GM18873 (cell line): ENCODE data around the gene CASKIN1.

Source experiments
- ATAC-seq: cut with Tn5 transposase; IDR thresholded peaks from one replicate; pipeline ENCODE4 v1.9.1; 2021; ENCODE audit warnings: mild to moderate bottlenecking, moderate library complexity, moderate number of reproducible peaks; ENCODE audit not compliant: unreplicated experiment, low FRiP score

CASKIN1 gene

DNA sequence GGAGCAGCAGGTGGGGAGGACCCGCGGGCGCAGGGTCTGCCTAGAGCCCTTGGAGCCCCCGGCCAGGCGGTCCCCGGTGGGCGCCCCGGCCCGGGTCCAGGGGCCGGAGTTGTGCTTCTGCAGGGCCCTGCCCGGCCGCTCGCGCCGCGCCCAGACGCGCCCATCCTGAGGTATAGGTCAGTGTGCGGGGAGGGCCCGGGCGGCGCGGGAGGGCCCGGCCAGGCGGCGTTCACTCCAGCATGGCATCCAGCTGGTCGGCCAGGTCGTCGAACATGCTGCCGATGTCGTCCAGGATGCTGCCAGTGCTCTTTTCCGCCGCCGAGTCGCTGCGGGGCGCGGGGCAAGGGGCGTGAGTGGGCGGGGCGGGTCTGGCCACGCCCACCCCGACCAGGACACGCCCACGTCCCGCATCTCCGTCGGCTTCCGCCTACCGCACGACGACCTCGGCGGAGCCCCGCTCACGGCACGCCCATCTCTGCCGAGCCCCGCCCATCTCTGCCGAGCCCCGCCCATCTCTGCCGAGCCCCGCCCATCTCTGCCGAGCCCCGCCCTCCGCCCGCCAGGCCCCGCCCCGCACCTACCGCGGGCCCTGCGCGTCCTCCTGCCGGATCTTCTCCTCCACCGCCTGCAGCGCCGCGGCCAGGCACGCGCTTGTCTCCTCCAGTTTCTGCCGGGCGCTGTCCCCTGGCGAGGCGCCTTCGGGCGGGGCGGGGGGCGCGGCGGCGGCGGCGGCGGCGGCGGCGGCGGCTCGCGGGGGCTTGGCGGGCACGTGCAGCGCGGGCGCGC is 17.9 kb downstream of the CASKIN1 start:
- no peak for ATAC-seq

DNA sequence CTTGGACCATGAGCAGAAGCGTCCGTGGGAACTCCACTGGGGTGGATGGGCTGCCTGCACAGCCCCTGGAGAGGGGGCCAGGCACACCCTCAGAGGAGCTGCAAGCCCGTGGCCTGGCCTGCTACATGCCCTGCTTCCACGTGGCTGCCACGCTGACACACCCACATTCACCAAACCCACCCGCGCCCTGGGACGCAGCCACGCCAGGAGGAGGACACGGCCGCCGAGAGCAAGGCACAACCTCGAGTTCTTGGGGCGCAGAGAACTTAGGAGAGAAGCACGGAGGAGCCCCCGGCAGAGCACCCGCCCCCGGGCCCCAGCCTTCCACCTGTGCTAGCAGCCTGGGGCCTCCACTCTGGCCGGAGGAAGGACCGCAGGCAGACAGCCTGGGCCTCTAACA is 18.8 kb downstream of the CASKIN1 start:
- no peak for ATAC-seq

DNA sequence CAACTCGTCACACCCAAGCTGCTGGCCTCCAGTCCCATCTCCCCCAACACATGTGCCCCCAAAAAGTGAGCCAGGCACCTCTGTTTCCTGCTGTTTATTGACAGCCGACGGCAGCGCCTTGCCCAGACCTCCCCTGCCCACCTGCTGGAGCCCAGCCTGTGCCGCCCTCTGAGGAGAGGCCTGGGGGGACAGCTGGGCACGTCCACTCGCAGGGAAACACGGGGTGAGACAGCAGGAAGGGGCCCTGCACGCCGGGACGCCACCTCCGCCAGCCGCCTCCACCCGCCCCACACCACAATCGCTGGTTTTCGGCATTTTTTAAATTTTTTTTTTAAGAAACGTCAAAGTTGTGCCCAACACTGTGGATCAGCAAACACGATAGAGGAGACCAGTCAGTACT is 19.3 kb downstream of the CASKIN1 start:
- ATAC-seq, result no peak

DNA sequence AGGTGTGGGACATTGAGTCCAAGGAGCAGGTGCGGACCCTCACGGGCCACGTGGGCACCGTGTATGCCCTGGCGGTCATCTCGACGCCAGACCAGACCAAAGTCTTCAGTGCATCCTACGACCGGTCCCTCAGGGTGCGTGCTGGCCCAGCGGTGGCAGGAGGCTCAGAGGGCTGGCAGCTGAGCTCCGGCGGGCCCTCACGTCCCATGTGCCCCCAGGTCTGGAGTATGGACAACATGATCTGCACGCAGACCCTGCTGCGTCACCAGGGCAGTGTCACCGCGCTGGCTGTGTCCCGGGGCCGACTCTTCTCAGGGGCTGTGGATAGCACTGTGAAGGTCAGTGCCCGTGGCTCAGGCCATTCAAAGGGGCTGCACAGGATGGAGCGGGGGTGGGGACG is 20.4 kb downstream of the CASKIN1 start:
- ATAC-seq, result no peak

DNA sequence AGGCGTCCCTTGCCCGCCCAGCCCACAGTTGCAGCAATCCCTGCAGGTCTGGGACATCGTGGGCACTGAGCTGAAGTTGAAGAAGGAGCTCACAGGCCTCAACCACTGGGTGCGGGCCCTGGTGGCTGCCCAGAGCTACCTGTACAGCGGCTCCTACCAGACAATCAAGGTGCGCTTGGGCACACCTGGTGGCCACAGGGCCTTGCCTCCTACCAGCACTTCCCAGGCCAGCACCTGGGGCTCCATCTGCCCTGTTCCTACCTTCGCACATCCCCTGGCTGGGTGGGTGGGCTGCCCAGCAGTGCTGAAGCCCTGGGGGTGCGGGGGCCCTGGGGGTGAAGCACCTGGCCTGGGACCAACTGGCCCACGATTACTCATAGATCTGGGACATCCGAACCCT is 21.0 kb downstream of the CASKIN1 start:
- ATAC-seq, result no peak

DNA sequence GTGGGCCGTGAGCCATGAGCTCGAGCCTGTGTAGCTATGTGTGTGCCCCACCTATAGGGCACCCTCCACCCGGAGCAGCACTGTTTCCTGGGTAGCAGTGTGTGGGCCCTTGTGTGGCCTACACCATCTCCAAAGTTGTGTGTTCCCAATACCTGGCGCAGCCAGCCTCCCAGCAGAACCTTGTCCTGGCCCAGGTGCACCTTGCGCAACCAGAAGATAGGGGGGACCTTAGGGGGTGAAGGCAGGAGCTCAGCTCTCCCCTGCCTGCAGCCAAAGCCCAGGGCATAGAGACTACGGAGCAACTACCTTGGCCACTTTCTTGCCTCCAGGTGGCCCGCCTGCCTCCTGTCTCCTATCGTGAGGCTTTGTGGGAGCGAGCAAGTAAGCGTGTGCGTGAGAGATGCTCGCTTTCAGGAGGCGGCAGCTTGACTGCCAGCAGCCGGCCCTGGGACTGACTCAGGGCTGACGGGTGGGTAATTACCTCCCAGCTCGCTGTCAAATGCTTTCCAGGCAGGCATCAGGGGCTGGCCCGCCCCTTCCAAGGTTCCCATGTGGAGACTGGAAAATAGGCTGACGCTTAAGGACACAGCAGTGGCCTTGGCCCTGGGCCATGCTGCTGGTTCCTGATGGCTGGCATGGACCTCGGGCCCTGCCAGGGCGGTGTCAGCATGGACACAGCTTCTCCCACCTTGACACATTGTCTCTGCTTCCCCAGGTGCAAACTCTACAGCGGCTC is 21.8 kb downstream of the CASKIN1 start:
- ATAC-seq, result no peak

DNA sequence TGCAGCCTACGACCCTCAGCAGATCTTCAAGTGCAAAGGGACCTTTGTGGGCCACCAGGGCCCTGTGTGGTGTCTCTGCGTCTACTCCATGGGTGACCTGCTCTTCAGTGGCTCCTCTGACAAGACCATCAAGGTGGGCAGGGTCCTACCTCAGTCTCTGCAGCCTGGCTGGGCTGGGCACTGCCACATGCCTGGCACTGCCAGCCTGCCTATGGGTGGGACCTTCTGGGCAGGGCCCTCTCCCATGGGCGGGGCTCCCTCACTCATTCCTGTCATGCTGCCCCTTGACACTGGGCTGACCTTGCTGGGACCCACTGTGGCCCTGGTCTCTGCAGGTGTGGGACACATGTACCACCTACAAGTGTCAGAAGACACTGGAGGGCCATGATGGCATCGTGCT is 22.5 kb downstream of the CASKIN1 start:
- no peak for ATAC-seq

DNA sequence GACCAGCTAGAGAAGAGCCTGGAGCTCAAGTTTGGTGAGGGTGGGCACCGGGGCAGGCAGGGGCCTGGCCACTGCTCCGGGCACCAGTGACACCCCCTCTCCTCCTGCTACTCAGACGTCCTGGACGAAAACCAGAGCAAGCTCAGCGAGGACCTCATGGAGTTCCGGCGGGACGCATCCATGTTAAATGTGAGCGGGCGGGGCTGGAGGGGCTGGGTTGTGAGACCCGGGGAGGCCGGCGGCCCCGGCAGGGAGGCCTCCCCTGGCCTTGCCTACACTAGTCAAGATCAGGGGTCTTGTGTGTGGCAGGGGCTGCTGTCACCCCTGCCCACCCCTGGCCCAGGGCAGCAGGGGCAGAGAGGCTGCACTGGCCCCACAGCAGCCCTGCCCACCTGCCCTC is 23.0 kb downstream of the CASKIN1 start:
- no peak for ATAC-seq

DNA sequence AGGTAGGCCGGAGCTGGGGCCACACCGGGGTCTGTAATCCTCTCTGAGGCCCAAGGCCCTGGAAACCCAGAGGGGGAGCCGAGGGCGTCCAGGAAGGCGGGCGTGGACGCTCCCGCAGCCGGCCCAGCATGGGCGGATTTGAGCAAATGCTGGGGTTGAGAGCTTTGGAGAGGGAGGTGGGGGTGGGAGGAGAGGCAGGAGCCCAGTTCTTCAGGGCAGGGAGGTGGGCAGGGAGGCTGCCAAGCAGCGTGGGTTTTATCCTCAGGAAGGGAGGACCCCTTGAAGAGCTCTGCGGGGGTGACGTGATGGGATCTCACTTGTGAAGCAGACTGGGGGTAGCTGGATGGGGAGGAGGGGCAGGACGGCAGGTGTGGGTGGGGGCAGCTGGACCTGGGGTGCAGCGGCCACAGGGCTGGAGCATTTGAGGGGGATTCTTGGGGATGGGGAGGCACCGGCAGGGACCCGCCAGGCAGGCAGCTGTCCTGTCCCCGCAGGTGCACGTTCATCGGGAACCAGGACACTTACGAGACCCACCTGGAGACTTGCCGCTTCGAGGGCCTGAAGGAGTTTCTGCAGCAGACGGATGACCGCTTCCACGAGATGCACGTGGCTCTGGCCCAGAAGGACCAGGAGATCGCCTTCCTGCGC is 23.6 kb downstream of the CASKIN1 start:
- ATAC-seq, result no peak

DNA sequence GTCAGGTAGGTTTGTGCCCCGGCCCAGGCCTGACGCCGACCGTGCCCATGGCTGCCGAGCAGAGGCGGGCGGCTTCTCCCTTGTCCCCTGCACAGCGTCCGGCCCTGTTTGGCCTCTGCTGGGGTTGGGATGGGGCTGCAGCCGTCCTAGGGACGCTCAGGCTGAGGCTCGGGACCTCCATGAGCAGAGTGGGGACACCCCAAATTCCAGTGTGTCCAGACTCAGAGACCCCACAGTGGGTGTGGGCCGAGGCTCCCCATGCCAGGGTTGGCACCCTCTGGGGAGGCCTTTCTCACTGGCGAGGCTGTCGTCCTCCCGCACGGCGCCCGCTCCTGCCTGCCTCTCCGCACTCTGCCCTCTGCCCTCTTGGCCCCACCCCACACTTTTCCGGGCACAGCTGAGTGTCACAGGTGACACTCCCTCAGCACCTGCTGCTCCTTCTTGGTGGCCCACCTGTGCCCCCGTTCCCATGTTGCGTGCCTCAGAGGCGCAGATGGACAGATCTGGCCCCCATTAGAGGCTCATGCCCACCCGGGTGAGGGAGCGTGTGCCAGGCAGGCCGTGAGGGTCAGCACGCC is 24.7 kb downstream of the CASKIN1 start:
- no peak for ATAC-seq

DNA sequence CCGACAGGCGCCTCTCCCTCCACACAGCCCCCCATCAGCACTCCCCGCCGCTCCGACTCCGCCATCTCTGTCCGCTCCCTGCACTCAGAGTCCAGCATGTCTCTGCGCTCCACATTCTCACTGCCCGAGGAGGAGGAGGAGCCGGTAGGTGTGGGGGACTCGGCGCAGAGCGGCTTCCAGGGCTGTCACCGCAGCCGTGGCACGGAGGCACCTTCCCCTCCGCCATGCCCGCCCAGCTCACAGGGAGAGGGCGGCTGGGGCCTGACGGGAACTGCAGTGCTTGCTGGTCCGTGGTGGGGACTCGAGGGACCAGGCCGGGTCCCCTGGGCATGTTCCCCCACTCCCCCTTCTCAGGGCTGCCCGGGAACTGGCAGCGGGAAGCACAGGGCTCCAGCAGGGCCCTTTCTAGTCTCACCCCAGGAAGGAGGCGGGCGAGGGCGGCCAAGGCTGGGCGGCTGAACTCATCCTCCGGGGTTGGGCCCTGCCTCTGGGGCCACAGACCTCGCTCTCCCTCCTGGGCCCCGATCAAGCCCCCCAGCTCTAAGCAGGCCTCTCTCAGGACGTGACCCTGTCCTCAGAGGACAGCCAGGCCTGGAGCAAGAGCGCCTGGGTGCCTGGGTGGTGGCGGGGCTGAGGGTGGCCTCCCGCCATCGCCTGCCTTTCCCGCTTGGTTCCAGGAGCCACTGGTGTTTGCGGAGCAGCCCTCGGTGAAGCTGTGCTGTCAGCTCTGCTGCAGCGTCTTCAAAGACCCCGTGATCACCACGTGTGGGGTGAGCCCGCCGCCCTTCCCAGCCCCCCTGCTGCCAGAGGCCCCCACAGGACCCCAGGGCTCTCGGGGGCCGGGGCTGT is 25.6 kb downstream of the CASKIN1 start:
- ATAC-seq, result no peak

DNA sequence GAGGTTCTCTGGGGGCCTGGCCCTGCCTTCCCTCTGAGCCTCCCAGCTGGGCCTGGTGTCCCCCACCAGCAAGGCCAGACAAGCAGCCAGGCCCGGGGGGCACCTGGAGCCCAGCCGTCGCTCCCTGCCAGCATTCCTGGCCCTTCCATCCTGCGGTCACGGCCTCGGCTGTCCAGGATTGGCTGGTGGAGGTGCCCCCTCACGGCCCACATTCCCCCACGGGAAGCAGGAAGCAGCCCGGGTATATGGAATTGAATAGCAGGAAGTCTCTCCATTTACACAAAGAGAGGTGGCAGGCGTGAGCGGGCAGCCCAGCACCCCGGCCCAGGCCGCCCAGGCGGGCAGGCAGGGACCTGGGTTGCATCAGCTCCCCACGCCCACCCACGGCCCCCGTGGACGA is 26.3 kb downstream of the CASKIN1 start:
- no peak for ATAC-seq

DNA sequence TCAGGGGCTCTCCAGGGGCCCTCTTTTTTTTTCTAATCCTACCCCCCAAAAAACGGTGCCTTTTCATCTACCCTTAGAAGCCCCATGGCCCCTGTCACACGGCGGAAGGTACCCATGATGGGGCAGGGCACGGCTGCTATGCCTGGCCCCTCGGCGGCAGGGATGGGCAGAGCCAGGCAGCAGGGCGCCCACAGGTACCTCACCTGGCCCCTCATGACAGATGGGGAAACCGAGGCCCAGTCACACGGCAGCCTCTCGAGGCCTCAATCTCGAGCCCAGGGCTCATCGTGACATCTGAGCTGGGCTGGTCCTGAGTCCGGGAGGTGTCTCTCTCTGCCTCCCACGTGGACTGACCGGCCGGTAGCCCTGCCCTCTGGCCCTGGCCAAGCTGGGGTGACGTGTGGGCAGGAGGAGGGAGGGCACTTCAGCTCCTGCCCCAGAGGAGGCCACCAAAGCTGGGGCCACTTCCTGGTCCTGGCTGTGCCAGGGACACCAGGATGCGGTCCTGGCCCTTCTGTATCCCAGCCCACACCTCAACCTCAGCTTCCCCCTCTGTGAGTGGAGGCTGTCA is 29.3 kb downstream of the CASKIN1 start:
- no peak for ATAC-seq

DNA sequence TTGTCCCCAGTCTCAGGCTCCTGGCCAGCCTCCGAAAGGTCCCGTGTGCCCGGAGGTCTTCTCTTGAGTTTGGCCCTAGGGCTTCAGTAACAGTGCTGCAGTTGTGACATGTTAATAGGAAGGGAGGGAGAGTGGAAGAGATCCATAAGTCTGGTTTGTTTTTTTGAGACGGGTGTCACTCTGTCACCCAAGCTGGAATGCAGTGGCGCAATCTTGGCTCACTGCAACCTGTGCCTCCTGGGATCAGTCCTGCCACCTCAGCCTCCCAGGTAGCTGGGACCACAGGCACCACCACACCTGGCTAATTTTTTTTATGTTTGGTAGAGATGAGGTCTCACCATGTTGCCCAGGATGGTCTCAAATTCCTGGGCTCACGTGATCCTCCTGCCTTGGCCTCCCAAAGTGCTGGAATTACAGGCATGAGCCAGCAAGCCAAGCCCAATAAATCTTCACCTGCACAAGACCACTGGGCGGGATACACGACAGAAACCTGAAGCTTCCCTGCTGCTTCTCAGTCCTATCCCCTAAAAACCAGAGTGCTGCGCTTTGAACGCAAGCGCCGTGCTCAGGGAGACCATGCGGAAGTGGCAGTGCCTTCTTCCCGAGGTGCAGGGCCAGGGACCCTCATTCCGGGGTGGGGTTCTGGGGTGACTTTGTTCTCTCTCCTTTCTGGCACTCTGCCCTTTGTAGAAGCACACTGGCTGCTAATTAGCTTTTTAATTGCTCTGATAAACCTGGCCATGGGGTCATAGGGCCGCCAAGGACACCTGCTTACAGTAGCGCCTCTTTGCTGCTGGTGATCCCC is 29.9 kb downstream of the CASKIN1 start:
- ATAC-seq, result no peak

DNA sequence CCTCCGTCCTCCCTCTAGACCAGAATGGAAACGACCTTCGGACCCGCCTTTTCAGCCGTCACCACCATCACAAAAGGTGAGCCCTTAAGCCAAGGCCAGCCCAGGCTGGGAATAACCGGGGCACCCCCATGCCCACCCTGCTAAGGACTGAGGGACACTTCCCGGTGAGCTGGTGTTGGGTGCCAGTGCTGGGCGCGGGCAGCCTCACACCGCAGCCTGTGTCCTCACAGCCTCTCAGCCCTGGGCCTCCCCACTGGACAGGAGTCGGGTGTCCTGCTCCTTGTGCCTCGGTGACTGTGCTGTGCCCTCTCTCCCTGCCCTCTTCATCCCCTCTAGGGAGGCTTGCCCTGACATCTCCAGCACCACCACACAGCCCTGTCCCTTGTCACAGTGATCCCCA is 30.5 kb downstream of the CASKIN1 start:
- ATAC-seq, result no peak

DNA sequence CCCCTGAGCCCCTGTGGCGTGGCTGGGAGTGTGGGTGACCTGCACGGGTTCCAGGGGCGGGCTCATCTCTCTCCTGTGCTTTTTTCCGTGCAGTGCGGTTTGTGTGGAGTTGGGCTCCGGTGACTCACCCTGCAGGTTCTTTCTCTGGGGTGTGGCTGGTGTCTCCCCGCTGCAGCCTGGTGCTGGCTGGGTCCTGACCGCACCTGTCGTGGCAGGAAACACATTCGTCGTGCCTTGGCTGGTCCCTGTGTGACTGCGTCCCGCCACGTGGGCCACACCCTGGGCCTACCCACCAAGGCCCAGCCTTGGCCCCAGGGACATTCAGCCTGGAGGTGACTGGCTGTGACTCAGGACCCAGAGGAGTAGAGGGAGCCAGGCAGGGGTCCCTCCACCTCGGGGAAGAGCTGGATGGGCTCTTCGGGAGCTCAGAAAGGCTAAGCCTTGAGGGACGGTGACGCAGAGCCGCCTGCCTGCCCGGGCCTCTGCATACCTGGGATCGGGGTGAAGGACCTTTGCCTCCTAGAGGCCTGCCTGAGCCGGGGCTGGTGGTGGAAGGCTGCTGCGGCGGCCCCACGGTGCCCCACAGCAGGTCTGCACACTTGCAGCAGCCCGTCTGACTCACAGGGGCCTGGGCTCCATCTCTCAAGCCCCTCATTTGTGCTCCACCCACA is 33.1 kb downstream of the CASKIN1 start:
- no peak for ATAC-seq

DNA sequence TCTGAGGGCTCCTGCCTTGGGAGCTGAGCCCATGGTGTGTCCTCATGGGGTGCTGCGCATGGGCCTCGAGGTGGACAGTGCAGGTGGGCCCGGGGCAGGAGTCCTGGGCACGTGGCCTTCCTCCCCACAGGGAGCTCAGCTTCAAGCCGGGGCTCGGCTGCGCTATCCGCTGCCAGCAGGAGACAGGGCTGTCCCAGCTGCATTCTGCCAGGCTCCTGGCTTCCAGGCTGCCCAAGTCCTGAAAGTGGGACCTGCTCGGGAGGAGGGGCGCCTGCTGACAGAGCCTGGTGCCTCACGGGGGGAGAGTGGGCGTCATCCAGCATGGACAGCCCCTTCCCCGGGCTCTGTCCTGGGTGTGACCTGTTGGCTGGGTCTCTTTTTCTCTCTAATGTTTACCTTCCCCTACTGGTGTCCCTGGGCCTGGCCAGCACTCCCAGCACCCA is 33.7 kb downstream of the CASKIN1 start:
- no peak for ATAC-seq

DNA sequence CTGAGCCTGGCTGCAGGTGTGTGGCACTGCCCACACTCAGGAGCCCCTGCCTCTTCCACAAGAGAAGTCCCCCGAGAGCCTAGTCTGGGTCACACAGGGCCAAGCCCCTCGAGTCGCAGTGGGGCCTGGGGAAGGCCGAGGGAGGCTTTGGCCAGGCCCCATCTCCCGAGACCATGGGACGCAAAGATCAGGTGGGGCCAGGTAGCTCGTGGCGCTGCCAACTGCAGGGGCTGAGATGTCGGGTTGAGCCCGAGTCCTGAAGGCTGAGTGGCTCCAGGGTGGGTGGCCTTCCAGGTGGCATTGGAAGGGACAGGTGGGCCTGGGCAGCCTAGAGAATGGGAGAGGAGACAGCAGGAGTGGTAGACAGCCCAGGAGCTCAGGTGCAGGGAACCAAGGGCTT is 34.5 kb downstream of the CASKIN1 start:
- no peak for ATAC-seq
